Panc1 (cell line): ENCODE results near the gene EPHA6. TPM values are rescaled to one million over a fixed set of nuclear protein-coding genes. Genes with fewer than 3 reads are reported as not detected.

ENCODE experiments used
- ATAC-seq: fragments of 200-7000 bp; cut with Tn5 transposase; 2 replicates; pipeline ENCODE4 v1.9.1; 2020; ENCODE audit warnings: mild to moderate bottlenecking, moderate library complexity
- BruUV-seq: library from RNA; stranded (reverse); fragments of 400-500 nt; replicated peaks from 2 replicates; lab custom pipeline; 2021; lab: Mats Ljungman, UMichigan
- CTCF ChIA-PET: fragments of 300-600 bp; sonication (Branson Sonifier 250); formaldehyde crosslinking; loops from one replicate; lab custom pipeline; 2022; ENCODE audit warnings: antibody characterized with exemption; lab: Charles Lee
- POLR2A ChIA-PET: fragments of 300-600 bp; sonication (Branson Sonifier 250); formaldehyde crosslinking; loops from one replicate; lab custom pipeline; 2022; ENCODE audit warnings: antibody characterized with exemption; lab: Charles Lee
- DNase-seq: peaks from one replicate; pipeline ENCODE4 v3.0.0-alpha.2; 2010; ENCODE audit warnings: low read depth, low spot score
- H3K27ac ChIP-seq: 2 replicates; pipeline ENCODE4 v1.5.1; 2011; ENCODE audit warnings: mild to moderate bottlenecking, low read length, inconsistent platforms
- H3K27me3 ChIP-seq: fragments of 200-500 bp; sonication (Bioruptor generic); 2 replicates; pipeline ENCODE4 v1.6.0; 2014; ENCODE audit warnings: low read length, inconsistent platforms; ENCODE audit not compliant: control insufficient read depth, insufficient read depth
- H3K36me3 ChIP-seq: fragments of 200-500 bp; sonication (Bioruptor generic); 2 replicates; pipeline ENCODE4 v1.5.1; 2014; ENCODE audit warnings: inconsistent platforms, mild to moderate bottlenecking, low read length, moderate library complexity; ENCODE audit not compliant: control insufficient read depth, insufficient read depth
- H3K4me1 ChIP-seq: 2 replicates; pipeline ENCODE4 v1.5.1; 2011; ENCODE audit warnings: inconsistent platforms, mild to moderate bottlenecking, low read length, moderate library complexity; ENCODE audit not compliant: control insufficient read depth, insufficient read depth
- H3K4me3 ChIP-seq, 2 experiments: 2 replicates each; pipeline ENCODE4 v1.5.1; 2011 to 2012; ENCODE audit warnings: low read depth in 2 of 2, low read length in 2 of 2, mild to moderate bottlenecking in 2 of 2, inconsistent platforms in 1 of 2, moderate library complexity in 1 of 2
- H3K9me3 ChIP-seq: fragments of 200-500 bp; sonication (Bioruptor generic); 2 replicates; pipeline ENCODE4 v1.5.1; 2014; ENCODE audit warnings: low read depth, mild to moderate bottlenecking, inconsistent platforms, low read length, moderate library complexity; ENCODE audit not compliant: control insufficient read depth, insufficient read depth
- CTCF ChIP-seq: fragments of 450-650 bp; IDR thresholded peaks from 2 replicates; pipeline ENCODE4 v1.5.1; 2017; ENCODE audit warnings: mild to moderate bottlenecking
- POLR2AphosphoS5 ChIP-seq: IDR thresholded peaks from 2 replicates; pipeline ENCODE4 v1.6.1; 2012; ENCODE audit warnings: mild to moderate bottlenecking, low read depth, low read length, moderate library complexity
- REST ChIP-seq, 2 experiments: IDR thresholded peaks; 2 replicates each; pipeline ENCODE4 v1.6.1; 2011 to 2012; ENCODE audit warnings: low read depth in 2 of 2, control low read depth in 1 of 2, low read length in 1 of 2, mild to moderate bottlenecking in 1 of 2, moderate library complexity in 1 of 2; ENCODE audit not compliant: insufficient read depth in 1 of 2
- SIN3A ChIP-seq: IDR thresholded peaks from 2 replicates; pipeline ENCODE4 v1.6.1; 2012; ENCODE audit warnings: low read depth, mild to moderate bottlenecking, low read length, moderate library complexity, borderline replicate concordance; ENCODE audit not compliant: insufficient read depth
- TCF7L2 ChIP-seq: IDR thresholded peaks from 2 replicates; pipeline ENCODE4 v1.6.1; 2011; ENCODE audit warnings: mild to moderate bottlenecking, low read depth, low read length, inconsistent platforms
- in situ Hi-C: cut with HindIII; loops from 2 replicates; pipeline ENCODE4 v1.10.0; 2016; ENCODE audit warnings: low sequenced_read_pairs, low pct_unique_long_range_greater_than_20kb
- intact Hi-C: fragments of 100-400 bp; cut with micrococcal nuclease; formaldehyde crosslinking; loops from one replicate; pipeline ENCODE4 v1.10.0; 2022; ENCODE audit not compliant: unreplicated experiment
- total RNA-seq: library from RNA; stranded (reverse); gene quantifications from one replicate; pipeline ENCODE4 v1.2.1, GENCODE V29; 2021; ENCODE audit not compliant: unreplicated experiment

Gene EPHA6
- total RNA-seq, 1 experiment from 2014 or later = 0.57 TPM

- in situ Hi-C loops (no loop called here), intact Hi-C loops (no loop called here)
- TF ChIP-seq POLR2AphosphoS5 (no peak), REST (IDR thresholded peaks at IDR 0.05; ENCODE audit: insufficient read depth in 1 of 2, low read depth in 2 of 2, low read length in 1 of 2) (no peak), TCF7L2 (no peak), CTCF (no peak), SIN3A (no peak)
- no peak for ATAC-seq
- H3K36me3 ChIP-seq = no peaks in the 10 kb centered on the region
- ChIA-PET POLR2A (no interaction called here), CTCF (no interaction called here)
- DNase-seq = no peak
- BruUV-seq = no TSS peak
- H3K27ac ChIP-seq = no peak overlapping the region
- no peak overlapping the region for H3K4me3 ChIP-seq
- H3K9me3 ChIP-seq = peaks cover 20% of the 10 kb centered on the region
- no peaks in the 10 kb centered on the region for H3K4me1 ChIP-seq
- no peaks in the 10 kb centered on the region for H3K27me3 ChIP-seq
Observed at GRCh38 chr3:97504463-97504862, 690.1 kb downstream of the EPHA6 start.

DNA sequence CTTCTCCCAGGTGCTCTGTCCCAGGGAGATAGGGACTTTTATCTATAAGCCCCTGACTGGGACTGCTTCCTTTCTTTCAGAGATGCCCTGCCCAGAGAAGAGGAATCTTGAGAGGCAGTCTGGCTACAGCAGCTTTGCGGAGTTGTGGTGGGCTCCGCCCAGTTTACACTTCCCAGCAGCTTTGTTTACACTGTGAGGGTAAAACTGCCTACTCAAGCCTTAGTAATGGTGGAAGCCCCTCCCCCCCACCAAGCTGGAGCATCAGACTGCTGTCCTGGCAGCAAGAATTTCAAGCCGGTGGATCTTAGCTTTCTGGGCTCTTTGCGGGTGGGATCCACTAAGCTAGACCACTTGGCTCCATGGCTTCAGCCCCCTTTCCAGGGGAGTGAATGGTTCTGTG lies 696.4 kb downstream of the EPHA6 start:
- ChIA-PET POLR2A (no interaction called here), CTCF (no interaction called here)
- no TSS peak for BruUV-seq
- Histone ChIP-seq H3K27me3 (no peaks in the 10 kb centered on the region), H3K27ac (no peak overlapping the region), H3K9me3 (0 out of 2 replicates have a peak, but pooled peaks cover 3% of the 10 kb centered on the region), H3K36me3 (no peaks in the 10 kb centered on the region), H3K4me1 (no peaks in the 10 kb centered on the region), H3K4me3 (no peak overlapping the region)
- intact Hi-C loops = no loop called here
- DNase-seq = no peak
- no peak for ATAC-seq
- TF ChIP-seq SIN3A (no peak), REST (IDR thresholded peaks at IDR 0.05; ENCODE audit: insufficient read depth in 1 of 2, low read depth in 2 of 2, low read length in 1 of 2) (no peak), CTCF (no peak), POLR2AphosphoS5 (no peak), TCF7L2 (no peak)
- in situ Hi-C loops = no loop called here
